Globus pallidus (tissue), 1 donor: Measurements from ENCODE around the gene REPIN1.
A peak's percentile ranks its signal among the peaks of the same experiment; 100 is the strongest.

Experiments used
- DNase-seq: peaks from one replicate; pipeline ENCODE4 v3.0.0-alpha.2; 2015; ENCODE audit warnings: low spot score

The REPIN1 gene

DNA sequence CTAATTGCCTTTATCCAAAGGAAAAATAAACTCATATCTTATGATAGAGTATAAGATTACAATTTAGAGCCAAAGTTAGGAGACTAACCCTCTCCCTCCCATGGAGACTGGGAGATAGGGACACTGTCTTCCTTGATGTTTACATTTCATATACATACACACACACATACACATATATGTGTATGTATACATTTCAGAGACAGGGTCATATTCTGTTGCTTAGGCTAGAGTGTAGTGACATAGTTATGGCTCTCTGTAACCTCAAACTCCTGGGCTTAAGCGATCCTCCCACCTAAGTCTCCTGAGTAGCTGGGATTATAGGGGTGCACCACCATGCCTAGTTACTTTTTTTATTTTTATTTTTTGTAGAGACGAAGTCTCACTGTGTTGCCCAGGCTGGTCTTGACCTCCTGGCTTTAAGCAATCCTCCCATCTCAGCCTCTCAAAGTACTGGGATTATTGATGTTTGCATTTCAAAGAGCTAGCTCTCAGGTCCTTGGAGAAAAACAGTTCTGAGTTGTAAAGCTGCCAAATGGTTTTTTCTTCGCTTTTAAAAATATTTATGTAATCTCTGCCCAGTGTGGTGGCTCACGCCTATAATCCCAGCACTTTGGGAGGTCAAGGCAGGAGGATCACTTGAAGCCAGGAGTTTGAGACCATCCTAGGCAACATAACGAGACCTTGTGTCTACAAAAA, 8.1 kb upstream of the REPIN1 start:
- DNase-seq, result no peak

DNA sequence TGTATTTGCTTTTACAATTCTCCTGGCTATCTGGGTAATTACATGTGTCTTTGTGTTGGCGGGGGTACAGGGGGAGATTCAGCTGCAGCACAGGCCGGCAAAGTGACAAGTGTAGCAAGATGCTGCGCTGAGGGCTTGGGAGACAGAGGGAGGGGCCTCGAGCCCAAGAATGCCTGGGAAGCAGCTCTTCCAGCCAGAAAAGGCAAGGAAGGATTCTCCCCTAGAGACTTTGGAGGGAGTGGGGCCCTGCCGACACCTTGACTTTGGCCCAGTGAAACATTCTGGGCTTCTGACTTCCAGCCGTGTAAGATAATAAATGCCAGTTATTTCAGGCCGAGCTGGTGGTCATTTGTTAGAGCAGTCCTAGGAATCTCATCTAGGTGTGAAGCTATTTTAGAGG, 7.2 kb upstream of the REPIN1 start:
- no peak for DNase-seq

DNA sequence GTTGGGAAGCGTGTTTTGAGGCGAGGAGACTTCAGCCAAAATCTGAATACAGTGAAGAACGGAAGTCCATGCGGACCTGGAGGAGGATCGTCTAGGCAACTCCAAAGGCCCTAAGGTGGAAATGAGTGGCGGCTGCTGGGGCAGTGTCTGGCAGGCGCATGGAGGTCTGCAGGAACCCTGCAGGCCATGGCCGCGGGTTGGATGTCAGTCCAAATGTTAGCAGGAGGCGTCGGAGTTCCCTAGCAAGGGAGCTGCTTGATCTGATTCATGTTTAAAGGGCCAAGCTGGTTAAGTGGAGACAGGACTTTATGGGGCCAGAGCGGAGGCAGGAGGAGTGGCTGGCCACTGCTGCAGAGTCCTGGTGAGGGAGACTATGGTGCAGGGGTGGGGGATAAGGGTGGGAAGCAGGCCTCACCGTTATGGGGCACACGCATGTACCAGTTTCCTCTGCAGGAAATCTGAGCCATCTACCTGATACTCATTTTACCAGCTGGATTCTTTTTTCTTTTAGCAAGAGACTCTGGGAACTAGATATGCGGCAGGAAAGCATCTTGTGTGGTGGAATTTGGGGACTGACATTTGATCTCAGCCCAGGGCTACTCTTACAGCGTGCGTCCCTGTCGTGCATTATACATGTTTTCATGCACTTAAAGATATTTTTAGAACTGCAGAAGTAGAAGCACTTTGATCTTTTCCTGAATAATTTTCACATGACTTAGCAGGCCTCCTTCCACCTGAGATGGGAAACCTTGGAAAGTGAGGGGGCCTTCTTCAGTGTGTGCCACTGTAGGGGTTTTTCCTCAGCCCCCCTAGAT, 6.6 kb upstream of the REPIN1 start:
- no peak for DNase-seq

DNA sequence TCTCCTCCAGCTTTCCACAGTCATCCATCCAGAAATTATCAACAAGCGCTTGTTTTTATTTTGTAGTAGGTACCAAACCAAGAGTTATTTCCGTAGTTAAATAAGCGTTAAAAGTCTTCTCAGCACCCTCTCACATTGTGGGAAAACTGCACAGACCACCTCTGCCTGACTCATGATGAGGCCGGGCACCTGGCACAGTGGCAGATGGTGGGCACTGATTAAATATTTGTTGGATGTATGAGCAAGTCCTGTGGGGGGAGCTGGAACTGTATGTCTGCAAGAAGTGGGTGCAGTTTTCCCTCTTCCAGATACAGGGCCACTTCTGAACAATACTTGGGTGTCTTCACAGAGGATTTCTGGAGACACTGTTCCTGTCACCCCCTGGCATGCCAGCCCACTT, 5.3 kb upstream of the REPIN1 start:
- DNase-seq, result no peak

DNA sequence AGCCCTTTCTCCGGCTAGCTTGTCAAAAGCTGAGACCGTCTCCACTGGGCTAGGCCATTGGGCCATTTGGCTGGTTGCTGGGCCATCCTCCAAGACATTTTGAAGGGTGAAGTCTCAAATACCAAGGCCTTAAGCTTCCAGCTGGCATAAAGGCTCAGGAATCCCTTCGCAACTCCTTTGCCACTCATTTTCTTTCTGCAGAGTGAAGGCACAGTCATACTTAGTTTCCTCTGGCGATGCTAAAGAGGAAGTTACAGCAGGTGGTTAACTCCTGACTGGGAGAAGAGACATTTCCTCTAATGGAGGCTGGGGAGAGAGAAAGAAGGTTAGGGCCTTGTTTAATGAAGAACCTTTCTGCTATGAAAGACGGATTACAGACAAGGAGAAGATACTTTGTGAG, 4.8 kb upstream of the REPIN1 start:
- no peak for DNase-seq

DNA sequence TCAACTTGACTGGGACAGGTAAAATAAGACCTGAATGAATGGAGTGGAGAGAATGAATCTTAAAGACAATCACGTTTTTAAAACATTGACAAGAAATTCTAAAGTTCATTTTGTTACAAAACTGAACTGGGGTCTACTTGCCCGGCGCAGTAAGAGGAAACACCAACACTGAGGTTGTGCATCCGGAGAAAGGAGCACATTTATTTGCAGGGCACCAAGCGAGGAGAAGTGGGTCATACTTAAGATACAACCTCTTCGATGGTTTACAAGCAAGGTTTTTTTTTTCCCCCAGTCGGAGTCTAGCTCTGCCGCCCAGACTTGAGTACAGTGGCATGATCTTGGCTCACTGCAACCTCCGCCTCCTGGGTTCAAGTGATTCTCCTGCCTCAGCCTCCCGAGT, 3.4 kb upstream of the REPIN1 start:
- DNase-seq, result no peak

DNA sequence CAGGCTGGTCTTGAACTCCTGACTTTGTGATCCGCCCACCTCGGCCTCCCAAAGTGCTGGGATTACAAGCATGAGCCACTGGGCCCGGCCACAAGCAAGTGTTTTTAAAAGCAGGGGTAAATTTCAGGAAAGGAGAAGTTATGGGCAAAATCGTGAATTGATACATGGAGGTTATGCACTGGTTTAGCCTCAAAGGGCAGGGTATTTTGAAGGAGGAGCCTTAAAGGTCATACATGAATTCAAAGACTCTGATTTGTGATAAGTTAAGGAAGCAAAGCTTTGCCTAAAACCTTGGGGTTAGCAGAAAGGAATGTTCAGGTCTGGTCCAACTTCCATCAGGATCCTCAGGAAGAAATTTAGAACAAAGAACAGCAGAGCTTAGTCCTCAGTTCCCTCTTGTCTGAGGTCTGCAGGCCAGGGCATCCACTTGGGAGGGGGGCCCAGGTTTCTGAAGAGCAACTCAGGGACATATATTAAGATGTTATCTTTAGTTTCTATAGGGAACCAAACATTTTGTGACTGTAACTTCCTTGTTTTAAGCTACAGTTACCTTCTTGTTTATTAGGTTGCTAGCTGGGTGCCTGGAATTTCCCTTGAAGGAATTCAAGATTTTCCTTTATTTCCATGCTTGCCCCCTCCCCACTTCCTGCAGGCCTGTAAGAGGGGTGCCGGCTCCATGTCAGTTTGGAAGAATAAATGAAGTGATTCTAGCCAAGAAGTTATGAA, 2.8 kb upstream of the REPIN1 start:
- DNase-seq, result no peak

DNA sequence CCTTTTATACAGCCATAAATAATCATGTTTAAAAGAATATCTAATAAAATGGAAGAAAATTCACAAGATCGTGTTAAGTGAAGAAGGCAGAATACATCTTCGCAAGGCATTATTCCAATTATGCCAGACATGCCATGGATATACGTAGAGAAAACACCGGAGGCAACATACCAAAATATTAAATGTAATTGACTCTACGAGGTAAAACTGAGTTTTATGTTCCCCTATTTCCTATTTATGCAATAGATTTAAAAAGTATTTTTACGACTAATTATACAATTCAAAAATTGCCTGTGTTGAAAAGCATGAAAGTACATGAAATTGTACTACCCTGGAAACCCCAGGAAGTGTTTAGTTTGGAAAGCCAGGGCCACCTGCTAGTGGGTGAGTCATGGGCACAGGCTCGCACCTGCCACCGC, 936 bp upstream of the REPIN1 start:
- no peak for DNase-seq

DNA sequence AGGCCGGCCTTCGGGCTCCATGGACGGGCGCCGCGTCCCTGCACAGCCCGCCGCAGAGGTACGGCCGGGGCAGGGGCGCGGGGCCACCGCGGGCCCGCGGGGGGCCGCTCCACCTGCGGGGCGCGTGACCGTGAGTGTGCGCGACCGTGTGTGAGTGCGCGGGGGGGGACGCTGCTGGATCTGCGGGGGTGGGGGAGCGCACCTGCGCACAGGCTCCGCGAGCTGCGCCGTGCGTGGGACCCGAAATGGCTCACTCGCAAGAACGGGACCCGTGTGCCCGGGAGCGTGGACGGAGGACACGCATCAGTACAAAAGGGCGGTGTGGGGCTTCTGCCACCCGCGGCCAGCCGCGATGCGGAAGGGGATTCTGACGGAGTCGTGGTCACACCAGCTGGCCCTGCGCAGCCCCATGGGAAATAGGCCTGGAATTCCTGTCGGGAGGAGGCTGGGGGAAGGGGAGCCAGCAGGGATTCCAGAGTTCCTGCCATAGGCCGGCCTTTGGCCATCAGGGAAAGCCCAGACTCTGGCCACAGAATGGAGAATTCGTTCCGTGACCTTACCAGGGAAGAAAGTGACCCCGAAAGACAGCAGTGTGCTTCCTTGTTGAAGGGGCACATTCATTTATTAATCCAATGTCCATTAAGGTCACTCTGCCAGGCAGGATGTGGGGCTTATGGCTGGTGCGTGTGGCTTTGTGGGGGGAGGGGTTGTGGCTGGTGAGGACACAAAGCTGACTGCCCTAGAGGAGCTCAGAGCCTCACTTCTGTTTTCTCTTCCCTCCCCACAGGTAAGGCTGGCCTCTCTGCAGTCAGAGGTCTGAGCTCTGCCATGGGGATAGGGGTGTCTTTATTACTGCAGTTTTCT, 494 bp downstream of the REPIN1 start:
- DNase-seq, result peak; percentile 53

DNA sequence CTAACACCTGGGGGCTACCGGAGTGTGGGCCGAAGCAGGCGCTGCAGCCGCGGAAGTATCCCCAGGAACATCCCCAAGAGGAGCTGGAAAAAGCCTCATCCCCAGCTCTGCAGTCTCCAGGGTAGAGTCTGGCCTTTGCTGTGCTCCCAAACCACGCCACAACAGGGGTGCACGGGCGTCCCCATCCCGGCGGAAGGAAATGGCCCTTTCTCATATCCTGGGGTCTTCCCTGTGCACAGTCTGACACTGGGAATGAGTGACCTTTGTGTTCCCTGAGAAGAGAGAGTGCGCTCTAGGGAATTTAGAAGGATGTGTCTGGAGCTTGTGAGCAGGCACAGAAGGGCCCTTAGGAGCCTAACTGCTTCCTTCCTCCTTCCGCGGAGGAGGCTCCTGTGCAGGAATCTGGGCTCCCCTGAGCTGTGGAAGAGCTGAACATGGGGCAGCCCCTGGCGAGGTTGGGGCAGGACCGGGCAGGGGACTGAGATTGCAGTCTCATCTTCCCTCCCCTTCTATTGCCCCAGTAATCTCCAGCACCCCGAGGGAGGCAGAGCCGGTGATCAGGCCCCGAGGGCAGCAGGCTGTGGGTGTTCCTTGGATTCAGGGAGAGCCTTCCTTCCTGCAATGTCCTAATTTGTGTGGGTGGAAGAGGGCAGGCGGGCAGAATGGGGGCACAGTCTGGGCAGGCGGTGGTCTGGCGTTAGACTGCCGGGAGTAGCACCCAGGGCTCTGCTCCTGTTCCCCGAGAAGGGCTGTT, 1.3 kb downstream of the REPIN1 start:
- no peak for DNase-seq

DNA sequence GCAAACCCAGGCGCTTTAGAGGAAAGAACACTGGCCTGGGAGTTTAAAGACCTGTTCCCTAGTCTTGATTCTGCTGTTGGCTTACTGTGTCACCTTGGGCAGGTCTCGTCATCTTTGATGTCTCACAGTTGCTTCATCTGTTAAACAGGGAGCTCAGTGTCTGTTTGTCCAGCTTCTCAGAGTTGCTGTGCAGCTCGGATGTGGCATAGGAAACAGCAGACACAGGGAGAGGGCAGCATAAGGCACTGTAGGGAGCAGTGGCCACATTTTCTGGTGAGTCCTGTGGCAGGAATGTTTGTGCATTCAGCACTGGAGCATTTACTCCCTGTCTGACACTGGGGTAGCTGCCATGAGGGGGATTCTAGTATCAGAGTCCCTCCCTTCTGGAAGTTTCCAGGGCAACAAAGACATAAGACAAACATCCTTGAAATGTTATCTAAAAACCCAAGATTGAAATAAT, 2.0 kb downstream of the REPIN1 start:
- no peak for DNase-seq

DNA sequence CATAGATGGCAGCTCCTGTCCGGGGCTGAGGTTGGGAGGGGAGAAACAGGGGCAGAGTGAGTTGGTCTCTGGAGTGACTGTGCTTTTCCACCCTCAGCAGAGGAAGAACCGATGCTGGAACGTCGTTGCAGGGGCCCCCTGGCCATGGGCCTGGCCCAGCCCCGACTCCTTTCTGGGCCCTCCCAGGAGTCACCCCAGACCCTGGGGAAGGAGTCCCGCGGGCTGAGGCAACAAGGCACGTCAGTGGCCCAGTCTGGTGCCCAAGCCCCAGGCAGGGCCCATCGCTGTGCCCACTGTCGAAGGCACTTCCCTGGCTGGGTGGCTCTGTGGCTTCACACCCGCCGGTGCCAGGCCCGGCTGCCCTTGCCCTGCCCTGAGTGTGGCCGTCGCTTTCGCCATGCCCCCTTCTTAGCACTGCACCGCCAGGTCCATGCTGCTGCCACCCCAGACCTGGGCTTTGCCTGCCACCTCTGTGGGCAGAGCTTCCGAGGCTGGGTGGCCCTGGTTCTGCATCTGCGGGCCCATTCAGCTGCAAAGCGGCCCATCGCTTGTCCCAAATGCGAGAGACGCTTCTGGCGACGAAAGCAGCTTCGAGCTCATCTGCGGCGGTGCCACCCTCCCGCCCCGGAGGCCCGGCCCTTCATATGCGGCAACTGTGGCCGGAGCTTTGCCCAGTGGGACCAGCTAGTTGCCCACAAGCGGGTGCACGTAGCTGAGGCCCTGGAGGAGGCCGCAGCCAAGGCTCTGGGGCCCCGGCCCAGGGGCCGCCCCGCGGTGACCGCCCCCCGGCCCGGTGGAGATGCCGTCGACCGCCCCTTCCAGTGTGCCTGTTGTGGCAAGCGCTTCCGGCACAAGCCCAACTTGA, 2.7 kb downstream of the REPIN1 start:
- DNase-seq, result no peak

DNA sequence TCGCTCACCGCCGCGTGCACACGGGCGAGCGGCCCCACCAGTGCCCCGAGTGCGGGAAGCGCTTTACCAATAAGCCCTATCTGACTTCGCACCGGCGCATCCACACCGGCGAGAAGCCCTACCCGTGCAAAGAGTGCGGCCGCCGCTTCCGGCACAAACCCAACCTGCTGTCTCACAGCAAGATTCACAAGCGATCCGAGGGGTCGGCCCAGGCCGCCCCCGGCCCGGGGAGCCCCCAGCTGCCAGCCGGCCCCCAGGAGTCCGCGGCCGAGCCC, 3.3 kb downstream of the REPIN1 start:
- no peak for DNase-seq

DNA sequence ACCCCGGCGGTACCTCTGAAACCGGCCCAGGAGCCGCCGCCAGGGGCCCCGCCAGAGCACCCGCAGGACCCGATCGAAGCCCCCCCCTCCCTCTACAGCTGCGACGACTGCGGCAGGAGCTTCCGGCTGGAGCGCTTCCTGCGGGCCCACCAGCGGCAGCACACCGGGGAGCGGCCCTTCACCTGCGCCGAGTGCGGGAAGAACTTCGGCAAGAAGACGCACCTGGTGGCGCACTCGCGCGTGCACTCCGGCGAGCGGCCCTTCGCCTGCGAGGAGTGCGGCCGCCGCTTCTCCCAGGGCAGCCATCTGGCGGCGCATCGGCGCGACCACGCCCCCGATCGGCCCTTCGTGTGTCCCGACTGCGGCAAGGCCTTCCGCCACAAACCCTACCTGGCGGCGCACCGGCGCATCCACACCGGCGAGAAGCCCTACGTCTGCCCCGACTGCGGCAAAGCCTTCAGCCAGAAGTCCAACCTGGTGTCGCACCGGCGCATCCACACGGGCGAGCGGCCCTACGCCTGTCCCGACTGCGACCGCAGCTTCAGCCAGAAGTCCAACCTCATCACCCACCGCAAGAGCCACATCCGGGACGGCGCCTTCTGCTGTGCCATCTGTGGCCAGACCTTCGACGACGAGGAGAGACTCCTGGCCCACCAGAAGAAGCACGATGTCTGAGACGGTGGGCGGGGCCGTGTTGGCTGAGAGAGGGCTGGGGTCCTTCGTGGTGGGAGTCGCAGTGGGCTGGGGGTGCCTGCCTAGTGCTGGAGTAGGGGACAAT, 3.8 kb downstream of the REPIN1 start:
- DNase-seq, result no peak

DNA sequence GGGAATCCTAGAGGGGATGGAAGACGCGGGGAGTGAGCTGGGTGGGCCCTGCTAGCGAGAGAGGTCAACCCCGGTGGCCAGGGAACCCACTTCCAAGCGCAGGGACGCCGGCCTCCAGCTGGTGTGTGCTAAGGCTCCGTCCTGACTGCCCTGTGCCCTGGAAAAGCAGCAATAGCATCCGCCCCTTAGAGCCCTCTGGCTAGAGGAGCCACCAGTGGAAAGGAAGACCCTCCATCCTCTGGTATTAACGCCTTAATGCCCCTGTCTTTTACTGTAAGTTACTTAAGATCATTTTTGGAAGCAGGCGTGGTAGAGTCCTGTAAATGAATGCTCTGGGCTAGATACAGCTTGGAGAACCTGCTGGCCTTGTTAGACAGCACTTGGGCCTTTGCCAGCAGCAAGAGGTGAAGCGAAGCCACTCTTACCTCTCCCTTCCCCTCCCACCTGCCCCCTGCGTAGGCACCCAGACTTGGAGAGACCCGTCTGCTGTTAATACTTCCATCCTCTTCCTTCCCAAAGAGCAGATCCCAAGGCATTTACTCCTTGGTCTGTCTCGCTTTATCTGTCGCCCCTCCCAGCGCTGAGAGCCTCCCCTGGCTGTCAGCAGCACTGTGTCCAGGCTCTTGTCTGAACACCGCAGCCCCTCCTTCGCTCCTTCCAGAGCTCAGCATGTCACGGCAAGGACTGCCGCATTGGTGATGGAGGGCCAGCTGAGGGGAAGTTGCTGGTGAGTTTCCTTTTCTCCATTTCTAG, 4.6 kb downstream of the REPIN1 start:
- DNase-seq, result no peak

DNA sequence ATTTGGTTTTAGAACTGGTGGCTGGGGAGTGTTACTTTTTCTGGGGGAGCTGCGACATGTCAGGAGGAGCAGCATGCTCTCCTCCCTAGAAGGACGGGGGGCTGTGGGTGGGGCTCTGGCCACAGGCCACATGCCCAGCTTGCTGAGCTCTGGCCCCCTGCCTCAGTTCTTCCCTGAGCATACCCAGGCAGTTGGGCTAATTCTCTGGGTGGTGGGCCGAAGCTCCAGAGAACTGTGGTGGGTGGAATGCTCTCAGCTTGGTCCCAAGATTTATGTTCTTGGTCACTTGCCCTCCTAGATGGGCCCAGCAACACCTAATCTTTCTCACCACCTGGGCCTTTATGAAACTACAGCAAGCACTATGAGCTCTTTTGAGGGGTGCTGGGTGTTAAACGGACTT, 5.4 kb downstream of the REPIN1 start:
- DNase-seq, result no peak

DNA sequence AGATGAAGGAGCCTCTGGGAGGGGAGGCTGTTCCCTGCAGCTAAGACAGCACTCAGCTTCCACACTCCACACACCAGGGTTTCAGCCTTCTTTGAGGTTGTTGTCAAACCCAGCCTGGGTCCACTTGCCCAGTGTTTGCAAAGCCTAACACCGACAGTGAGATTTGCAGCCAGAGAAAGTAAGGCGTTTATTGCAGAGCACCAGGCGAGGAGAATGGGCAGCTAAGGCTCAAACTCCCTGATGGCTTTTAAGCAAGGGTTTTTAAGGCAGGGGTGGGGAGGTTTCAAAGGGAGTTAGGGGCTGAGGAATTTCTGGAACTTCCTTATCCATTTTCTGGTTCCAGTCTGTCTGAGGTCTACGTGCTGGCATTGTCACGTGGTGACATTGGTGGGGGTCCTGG, 5.8 kb downstream of the REPIN1 start:
- no peak for DNase-seq

DNA sequence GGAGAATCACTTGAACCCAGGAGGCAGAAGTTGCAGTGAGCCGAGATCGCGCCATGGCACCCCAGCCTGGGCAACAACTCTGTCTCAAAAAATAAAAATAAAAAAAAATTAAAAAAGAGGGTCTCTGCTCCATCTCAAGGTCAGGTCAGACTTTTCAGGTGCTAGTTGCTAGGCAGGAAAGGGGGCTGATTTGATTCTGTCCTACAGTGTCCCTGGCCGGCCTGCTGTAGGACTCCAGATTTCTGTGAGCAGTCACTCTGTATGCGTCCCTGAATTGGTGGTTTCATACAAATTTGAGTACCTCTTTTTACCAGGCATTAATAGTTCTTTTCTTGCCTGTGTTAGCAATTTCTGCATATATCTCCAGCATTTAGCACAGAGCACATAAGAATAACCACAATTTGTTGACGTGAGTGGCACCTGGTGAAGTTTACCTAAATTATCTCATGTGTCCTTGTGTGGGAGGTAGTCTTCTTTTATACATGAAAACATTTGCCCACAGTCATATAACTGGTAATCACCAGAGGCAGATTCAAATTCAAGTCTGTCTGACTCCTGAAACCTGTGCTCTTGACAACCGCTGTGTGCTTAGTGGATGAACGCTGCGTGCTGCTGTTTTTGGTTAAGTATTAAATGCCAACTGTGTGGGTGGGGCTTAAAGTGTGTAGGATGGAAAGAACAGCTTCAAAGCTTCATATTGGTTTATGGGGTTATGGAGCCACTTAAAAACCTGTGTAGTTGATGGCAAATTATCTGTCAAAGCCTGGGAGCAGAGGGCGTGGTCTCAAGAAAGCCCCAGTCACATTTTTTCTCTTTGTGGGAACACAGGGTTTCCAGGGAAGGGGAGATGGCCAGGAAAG, 7.3 kb downstream of the REPIN1 start:
- no peak for DNase-seq
